A549 (cell line): ENCODE data around the gene HDAC10. TPM values are rescaled to one million over a fixed set of nuclear protein-coding genes. Genes with fewer than 3 reads are reported as not detected.

ENCODE experiments used
- ATAC-seq, 2 experiments: fragments of 200-7000 bp in 1 of 2; fragments of >200 bp in 1 of 2; cut with Nextera tagmentation in 1 of 2; cut with Tn5 transposase in 1 of 2; 3 replicates each; pipeline versions ENCODE4 v1.8.0 to v1.9.1; 2018 to 2020; ENCODE audit warnings: mild to moderate bottlenecking in 1 of 2, moderate library complexity in 1 of 2
- CTCF ChIA-PET: fragments of 300-600 bp; sonication (Branson Sonifier 250); formaldehyde crosslinking; extraction: SDS; loops from one replicate; lab custom pipeline; 2021; ENCODE audit warnings: antibody characterized with exemption, inconsistent platforms; lab: Yijun Ruan, JAX
- POLR2A ChIA-PET: fragments of 350-600 bp; formaldehyde crosslinking; extraction: SDS; loops from one replicate; lab custom pipeline; 2021; ENCODE audit warnings: antibody characterized with exemption, inconsistent platforms; lab: Yijun Ruan, JAX
- DNase-seq, 2 experiments: peaks; one replicate each; pipeline versions ENCODE4 v3.0.0 to v3.0.0-alpha.2; 2011 to 2016; ENCODE audit warnings: low read depth in 1 of 2, low spot score in 1 of 2
- FAIRE-seq: peaks from 2 replicates; lab custom pipeline; 2011; peaks lifted over from hg19 to GRCh38; lab: Jason Lieb, UNC
- H3K27ac ChIP-seq, 2 experiments: fragments of >200 bp; sonication (Bioruptor Twin); formaldehyde crosslinking; 3 replicates each; pipeline ENCODE4 v1.5.1; 2016 to 2017
- H3K4me1 ChIP-seq: fragments of >200 bp; sonication (Bioruptor Twin); formaldehyde crosslinking; 3 replicates; pipeline ENCODE4 v1.6.1; 2016
- H3K4me2 ChIP-seq: fragments of >200 bp; sonication (Bioruptor Twin); formaldehyde crosslinking; 3 replicates; pipeline ENCODE4 v1.6.1; 2016
- H3K4me3 ChIP-seq: fragments of >200 bp; sonication (Bioruptor Twin); formaldehyde crosslinking; 3 replicates; pipeline ENCODE4 v1.5.1; 2016
- H3K9me3 ChIP-seq: fragments of >200 bp; sonication (Bioruptor Twin); formaldehyde crosslinking; 3 replicates; pipeline ENCODE4 v1.6.1; 2016
- CBX2 ChIP-seq: fragments of 200-600 bp; sonication (generic); IDR thresholded peaks from 2 replicates; pipeline ENCODE4 v1.6.1; 2016; ENCODE audit warnings: low read depth, mild to moderate bottlenecking, borderline replicate concordance
- CBX8 ChIP-seq: fragments of 200-600 bp; sonication (generic); IDR thresholded peaks from 2 replicates; pipeline ENCODE4 v1.6.1; 2016
- CEBPB ChIP-seq, 2 experiments: fragments of >200 bp in 1 of 2; sonication (Bioruptor Twin) in 1 of 2; formaldehyde crosslinking in 1 of 2; IDR thresholded peaks; 2 replicates each; pipeline ENCODE4 v1.6.1; 2012 to 2016
- CHD2 ChIP-seq: fragments of 150-350 bp; IDR thresholded peaks from 2 replicates; pipeline ENCODE4 v1.6.1; 2014; ENCODE audit warnings: low read length; ENCODE audit not compliant: partially characterized antibody
- EHMT2 ChIP-seq: fragments of 200-600 bp; sonication (generic); IDR thresholded peaks from 2 replicates; pipeline ENCODE4 v1.6.1; 2016; ENCODE audit warnings: antibody characterized with exemption, low read depth, mild to moderate bottlenecking, moderate library complexity
- EP300 ChIP-seq, 2 experiments: fragments of >200 bp; sonication (Bioruptor Twin); formaldehyde crosslinking; IDR thresholded peaks; 2 replicates in 1 of 2; 3 replicates in 1 of 2; pipeline ENCODE4 v1.6.1; 2016 to 2017
- FOXS1 ChIP-seq: fragments of 250-450 bp; sonication (Bioruptor Pico); IDR thresholded peaks from 2 replicates; pipeline ENCODE4 v1.5.0; 2020; ENCODE audit warnings: mild to moderate bottlenecking, moderate library complexity
- HEYL ChIP-seq: fragments of 250-450 bp; sonication (Bioruptor Pico); IDR thresholded peaks from 2 replicates; pipeline ENCODE4 v1.8.0; 2021; ENCODE audit warnings: mild to moderate bottlenecking, moderate library complexity
- HOXA7 ChIP-seq: fragments of 250-450 bp; sonication (Bioruptor Pico); IDR thresholded peaks from 2 replicates; pipeline ENCODE4 v1.5.0; 2020; ENCODE audit warnings: mild to moderate bottlenecking, moderate library complexity
- HOXB5 ChIP-seq: fragments of 250-450 bp; sonication (Bioruptor Pico); IDR thresholded peaks from 2 replicates; pipeline ENCODE4 v1.5.0; 2020; ENCODE audit warnings: mild to moderate bottlenecking, moderate library complexity
- KDM1A ChIP-seq: fragments of 200-600 bp; sonication (generic); IDR thresholded peaks from 2 replicates; pipeline ENCODE4 v1.6.1; 2016; ENCODE audit warnings: low read depth, mild to moderate bottlenecking
- MAFK ChIP-seq: fragments of 450-650 bp; IDR thresholded peaks from 2 replicates; pipeline ENCODE4 v1.6.1; 2014; ENCODE audit not compliant: partially characterized antibody
- NFE2L2 ChIP-seq: fragments of 150-350 bp; conservative IDR thresholded peaks from 2 replicates; pipeline ENCODE4 v1.6.1; 2014; ENCODE audit warnings: low read length
- PHF8 ChIP-seq: fragments of 200-600 bp; sonication (generic); IDR thresholded peaks from 2 replicates; pipeline ENCODE4 v1.6.1; 2016; ENCODE audit warnings: low read depth, mild to moderate bottlenecking, antibody characterized with exemption, moderate library complexity, borderline replicate concordance
- POLR2A ChIP-seq: IDR thresholded peaks from 2 replicates; pipeline ENCODE4 v1.6.1; 2012; ENCODE audit warnings: mild to moderate bottlenecking, low read length
- POLR2AphosphoS2 ChIP-seq: conservative IDR thresholded peaks from 2 replicates; pipeline ENCODE4 v1.6.1; 2012; ENCODE audit warnings: low read length, improper control_type of control experiment, inconsistent platforms
- RARB ChIP-seq: fragments of 250-450 bp; sonication (Bioruptor Pico); IDR thresholded peaks from 2 replicates; pipeline ENCODE4 v1.8.0; 2021; ENCODE audit warnings: mild to moderate bottlenecking, moderate library complexity
- RFX5 ChIP-seq: fragments of 450-650 bp; IDR thresholded peaks from 2 replicates; pipeline ENCODE4 v1.7.1; 2014; ENCODE audit warnings: antibody characterized with exemption, mild to moderate bottlenecking, moderate library complexity
- RNF2 ChIP-seq: fragments of 200-600 bp; sonication (generic); IDR thresholded peaks from 2 replicates; pipeline ENCODE4 v1.6.1; 2016; ENCODE audit warnings: low read depth, mild to moderate bottlenecking, antibody characterized with exemption, moderate library complexity, borderline replicate concordance
- TP53 ChIP-seq: fragments of 250-450 bp; sonication (Bioruptor Pico); IDR thresholded peaks from 2 replicates; pipeline ENCODE4 v1.5.0; 2021; ENCODE audit warnings: mild to moderate bottlenecking, moderate library complexity
- ZC3H11A ChIP-seq: fragments of 450-650 bp; IDR thresholded peaks from 2 replicates; pipeline ENCODE4 v1.6.1; 2014; ENCODE audit warnings: antibody characterized with exemption, mild to moderate bottlenecking
- WGBS: methylation state at CpG from one replicate; pipeline ENCODE4 v1.1.6; 2017; ENCODE audit errors: missing lambda C conversion rate; 5-methylcytosine and 5-hydroxymethylcytosine counted together
- polyA plus RNA-seq, 4 experiments: library from polyadenylated mRNA; depleted of rRNA in 3 of 4; stranded (reverse); fragments of >200 nt; fragmentation: RNase III in 1 of 4; extraction: RNeasy Plus Mini Kit Qiagen cat#74134 plus additional on column Dnase treatment in 1 of 4; gene quantifications; 2 replicates in 3 of 4; 3 replicates in 1 of 4; pipeline ENCODE4 v1.2.3, GENCODE V29; 2011 to 2017
- TF ChIP-seq, protein P1 (sequence below): fragments of >200 bp; sonication (Bioruptor Twin); formaldehyde crosslinking; IDR thresholded peaks from 3 replicates; pipeline ENCODE4 v1.6.1; 2016
- TF ChIP-seq, protein P2 (sequence below): IDR thresholded peaks from 2 replicates; pipeline ENCODE4 v1.6.1; 2012
- TF ChIP-seq, protein P3 (sequence below): fragments of 250-450 bp; sonication (Bioruptor Pico); IDR thresholded peaks from 2 replicates; pipeline ENCODE4 v1.5.0; 2020; ENCODE audit warnings: low read depth, mild to moderate bottlenecking, moderate library complexity
- TF ChIP-seq, protein P4 (sequence below): fragments of >200 bp; sonication (Bioruptor Twin); formaldehyde crosslinking; IDR thresholded peaks from 2 replicates; pipeline ENCODE4 v1.6.1; 2016

HDAC10 gene
- polyA plus RNA-seq, 2 of the 4 experiments (the other 2 are of a cell fraction), result 2.4 to 12.0 TPM

DNA sequence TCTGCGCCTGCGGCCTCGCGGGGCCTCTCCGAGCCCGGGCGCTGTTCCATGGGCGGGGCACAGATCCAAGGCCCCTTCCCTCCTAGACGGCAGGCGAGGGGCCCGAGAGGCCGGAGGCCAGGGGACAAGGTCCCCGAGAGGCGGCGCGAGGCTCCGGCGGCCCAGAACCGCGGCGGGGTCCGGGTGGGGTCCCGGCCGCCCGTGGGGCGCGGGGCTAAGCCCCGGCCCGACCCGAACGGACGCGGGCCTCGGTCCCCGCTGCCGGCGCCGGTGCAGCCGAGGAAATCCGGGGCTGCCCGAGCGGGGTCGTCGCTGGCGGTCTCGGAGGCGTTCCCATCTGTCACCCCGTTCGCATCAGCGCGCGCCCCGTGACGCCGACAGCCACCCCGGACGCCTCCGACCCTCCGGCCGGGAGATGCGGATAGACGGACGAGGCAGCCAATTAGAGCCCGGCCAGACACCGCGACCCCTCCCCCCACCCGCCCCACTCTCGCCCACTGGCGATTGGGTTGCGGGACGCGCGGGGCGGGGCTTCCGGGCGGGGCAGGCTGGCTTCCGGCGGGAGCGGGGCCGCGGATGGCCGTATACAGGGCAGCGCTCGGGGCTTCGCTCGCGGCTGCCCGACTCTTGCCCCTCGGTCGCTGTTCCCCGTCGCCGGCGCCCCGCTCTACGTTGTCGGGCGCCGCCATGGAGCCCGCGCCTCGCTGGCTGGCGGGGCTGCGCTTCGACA lies 50.4 kb downstream of the HDAC10 start, which contains the start of gene SELENOO (continued):
- TF ChIP-seq, protein P1, sequence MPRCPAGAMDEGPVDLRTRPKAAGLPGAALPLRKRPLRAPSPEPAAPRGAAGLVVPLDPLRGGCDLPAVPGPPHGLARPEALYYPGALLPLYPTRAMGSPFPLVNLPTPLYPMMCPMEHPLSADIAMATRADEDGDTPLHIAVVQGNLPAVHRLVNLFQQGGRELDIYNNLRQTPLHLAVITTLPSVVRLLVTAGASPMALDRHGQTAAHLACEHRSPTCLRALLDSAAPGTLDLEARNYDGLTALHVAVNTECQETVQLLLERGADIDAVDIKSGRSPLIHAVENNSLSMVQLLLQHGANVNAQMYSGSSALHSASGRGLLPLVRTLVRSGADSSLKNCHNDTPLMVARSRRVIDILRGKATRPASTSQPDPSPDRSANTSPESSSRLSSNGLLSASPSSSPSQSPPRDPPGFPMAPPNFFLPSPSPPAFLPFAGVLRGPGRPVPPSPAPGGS, result peak; percentile 46; the same call in 1 of the 3 replicates
- TF ChIP-seq FOXS1 (CRISPR knock-in tag) (no peak), CEBPB (IDR thresholded peaks at IDR 0.05) (no peak), MAFK (no peak), CHD2 (no peak), TP53 (CRISPR knock-in tag) (no peak), POLR2AphosphoS2 (no peak), HOXA7 (CRISPR knock-in tag) (no peak), HOXB5 (no peak), POLR2A (peak; percentile 73), HEYL (CRISPR knock-in tag) (no peak), CBX8 (no peak)
- TF ChIP-seq, protein P2, sequence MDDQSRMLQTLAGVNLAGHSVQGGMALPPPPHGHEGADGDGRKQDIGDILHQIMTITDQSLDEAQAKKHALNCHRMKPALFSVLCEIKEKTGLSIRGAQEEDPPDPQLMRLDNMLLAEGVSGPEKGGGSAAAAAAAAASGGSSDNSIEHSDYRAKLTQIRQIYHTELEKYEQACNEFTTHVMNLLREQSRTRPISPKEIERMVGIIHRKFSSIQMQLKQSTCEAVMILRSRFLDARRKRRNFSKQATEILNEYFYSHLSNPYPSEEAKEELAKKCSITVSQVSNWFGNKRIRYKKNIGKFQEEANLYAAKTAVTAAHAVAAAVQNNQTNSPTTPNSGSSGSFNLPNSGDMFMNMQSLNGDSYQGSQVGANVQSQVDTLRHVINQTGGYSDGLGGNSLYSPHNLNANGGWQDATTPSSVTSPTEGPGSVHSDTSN, result peak; percentile 89

- no peak for DNase-seq
- WGBS, result 31% methylated on average over 10 of the region's 34 CpGs
- no peak for FAIRE-seq
- Histone ChIP-seq H3K4me1 (no peaks in the 10 kb centered on the region), H3K27ac (peak overlapping the region; percentile 93 to 99), H3K4me2 (peak overlapping the region; percentile 88), H3K9me3 (peaks cover 10% of the 10 kb centered on the region; the same call in 2 of the 3 replicates), H3K4me3 (peak overlapping the region; percentile 95)
- peak; percentile 49 to 50; a peak in 5 of 6 replicates for ATAC-seq
- ChIA-PET CTCF (no interaction called here), POLR2A (no interaction called here)
- no peak for TF ChIP-seq EP300 (IDR thresholded peaks at IDR 0.05)
- no peak for TF ChIP-seq RARB
- TF ChIP-seq CBX2, result no peak
- TF ChIP-seq, protein P3, sequence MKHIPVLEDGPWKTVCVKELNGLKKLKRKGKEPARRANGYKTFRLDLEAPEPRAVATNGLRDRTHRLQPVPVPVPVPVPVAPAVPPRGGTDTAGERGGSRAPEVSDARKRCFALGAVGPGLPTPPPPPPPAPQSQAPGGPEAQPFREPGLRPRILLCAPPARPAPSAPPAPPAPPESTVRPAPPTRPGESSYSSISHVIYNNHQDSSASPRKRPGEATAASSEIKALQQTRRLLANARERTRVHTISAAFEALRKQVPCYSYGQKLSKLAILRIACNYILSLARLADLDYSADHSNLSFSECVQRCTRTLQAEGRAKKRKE (CRISPR knock-in tag), result no peak
- no peak for TF ChIP-seq HOXA7 (CRISPR knock-in tag)
- TF ChIP-seq NFE2L2, result no peak
- TF ChIP-seq RNF2, result no peak
- TF ChIP-seq, protein P4, sequence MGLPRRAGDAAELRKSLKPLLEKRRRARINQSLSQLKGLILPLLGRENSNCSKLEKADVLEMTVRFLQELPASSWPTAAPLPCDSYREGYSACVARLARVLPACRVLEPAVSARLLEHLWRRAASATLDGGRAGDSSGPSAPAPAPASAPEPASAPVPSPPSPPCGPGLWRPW, result no peak
- TF ChIP-seq KDM1A, result no peak
- no peak for TF ChIP-seq PHF8
- no peak for TF ChIP-seq ZC3H11A
- TF ChIP-seq RFX5, result no peak
- TF ChIP-seq MAFK, result no peak
- no peak for TF ChIP-seq EHMT2
These were observed 51.1 kb downstream of the HDAC10 start for GRCh38 chr22:50199829-50200460.
